Ovary (tissue), 9 donors: Measurements from ENCODE around the gene NELL2. TPM values are rescaled to one million over a fixed set of nuclear protein-coding genes. Genes with fewer than 3 reads are reported as not detected.
"Not testable (repeated sequence)": the region's sequence is repeated elsewhere in the genome, so short reads cannot be mapped to it uniquely, and the experiment has no call there.

ENCODE experiments used
- DNase-seq, 5 donors: peaks; one replicate each; pipeline ENCODE4 v3.0.0-alpha.2; 2019 to 2020
- H3K27ac ChIP-seq, 2 donors: fragments of 200-600 bp; one replicate each; pipeline versions ENCODE4 v1.5.1 to v1.8.0; 2019 to 2022
- H3K27me3 ChIP-seq: fragments of 200-600 bp; one replicate; pipeline ENCODE4 v1.8.0; 2022
- H3K36me3 ChIP-seq: fragments of 200-600 bp; sonication (generic); one replicate; pipeline ENCODE4 v1.5.1; 2019
- H3K4me1 ChIP-seq: one replicate; pipeline ENCODE4 v1.8.1; 2013; ENCODE audit warnings: mild to moderate bottlenecking, moderate library complexity; ENCODE audit not compliant: insufficient read depth
- H3K4me3 ChIP-seq: fragments of 200-600 bp; sonication (generic); one replicate; pipeline ENCODE4 v1.5.1; 2017
- H3K9me3 ChIP-seq, 2 donors: fragments of 200-600 bp in 1 of 2; sonication (generic) in 1 of 2; one replicate each; pipeline versions ENCODE4 v1.5.1 to v1.8.1; 2013 to 2019; ENCODE audit warnings: mild to moderate bottlenecking in 1 of 2, moderate library complexity in 1 of 2
- EP300 ChIP-seq: sonication (generic); formaldehyde crosslinking; IDR thresholded peaks from one replicate; pipeline ENCODE4 v1.6.1; 2017; ENCODE audit warnings: antibody characterized with exemption
- POLR2A ChIP-seq: fragments of 450-650 bp; IDR thresholded peaks from one replicate; pipeline ENCODE4 v1.6.1; 2017; ENCODE audit warnings: antibody characterized with exemption, mild to moderate bottlenecking, moderate library complexity
- WGBS, 3 donors: extraction: QIAGEN DNeasy Blood & Tissue Kit in 1 of 3; methylation state at CpG; one replicate each; pipeline versions ENCODE4 v1.1.5 to v1.1.7; 2013 to 2017; 5-methylcytosine and 5-hydroxymethylcytosine counted together
- intact Hi-C, 4 donors: fragments of 100-400 bp; cut with DNase I; formaldehyde crosslinking; loops; one replicate each; pipeline versions ENCODE4 v1.11.0 to v1.15.1; 2022 to 2023
- polyA plus RNA-seq, 2 donors: library from polyadenylated mRNA; stranded (reverse); fragments of 200-250 nt in 1 of 2; fragments of 350-450 nt in 1 of 2; fragmentation: Illumina TruSeq in 1 of 2; extraction: RNeasy Lipid Tissue Mini Kit (QIAGEN cat#74804) in 1 of 2; gene quantifications; one replicate each; pipeline ENCODE4 v1.2.3, GENCODE V29; 2013 to 2014
- total RNA-seq, 7 donors: library from RNA; depleted of rRNA in 2 of 7; stranded (reverse); fragments of >200 nt in 2 of 7; fragmentation: NEBNext Ultra II Directional in 3 of 7; extraction: Animal tissue kit (Norgen Biotek cat#: 25700) in 3 of 7; gene quantifications; one replicate each; pipeline versions ENCODE4 v1.1.0 to v1.2.4, GENCODE V29; 2016 to 2023
- TF ChIP-seq, protein P1 (sequence below), 3 donors: fragments of 450-650 bp in 2 of 3; fragments of 200-600 bp in 1 of 3; IDR thresholded peaks; one replicate each; pipeline versions ENCODE4 v1.5.1 to v1.8.0; 2016 to 2022; ENCODE audit warnings: antibody characterized with exemption in 3 of 3, mild to moderate bottlenecking in 1 of 3
- donor health status: DM: no; HTN: no; CAD: no; lungs with moderate emphysema.
- donor health status: DM: no; HTN: no; CAD: no.
- donor health status: Bipolar disorder and iron deficiency.
- donor health status: DM: yes; HTN: yes; CAD: no.
- donor health status: DM: no; HTN: no; CAD: no.
- donor health status: DM: yes; HTN: yes; CAD: no.

The NELL2 gene
- total and polyA plus RNA-seq, 9 donors, result 0.15 to 114 (median 1.7) TPM

DNA sequence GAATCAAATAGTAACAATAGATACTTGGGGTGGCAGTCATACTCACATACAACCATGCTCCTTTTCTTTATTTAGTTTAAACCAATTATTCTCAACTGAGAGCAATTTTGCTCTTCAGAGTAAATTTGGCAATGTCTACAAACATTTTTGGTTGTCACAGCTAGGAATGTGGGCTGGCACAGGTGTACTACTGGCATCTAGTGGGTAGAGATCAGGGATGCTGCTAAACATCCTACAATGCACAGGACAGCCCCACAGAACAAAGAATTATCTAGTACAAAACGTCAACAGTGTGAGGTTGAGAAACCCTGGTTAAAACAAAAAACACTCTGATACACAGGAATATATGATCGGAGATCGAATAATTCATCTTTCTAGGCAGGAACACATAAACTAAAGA is 186.5 kb downstream of the NELL2 start:
- no peaks in the 10 kb centered on the region for H3K9me3 ChIP-seq
- H3K36me3 ChIP-seq, result no peaks in the 10 kb centered on the region
- no peaks in the 10 kb centered on the region for H3K27me3 ChIP-seq
- 75 to 82% (median 79%) methylated on average over 3 of the region's 3 CpGs for WGBS, 3 donors
- no peak for DNase-seq
- no peak overlapping the region for H3K27ac ChIP-seq
- intact Hi-C loops, result no loop called here
- no peak overlapping the region for H3K4me3 ChIP-seq
- TF ChIP-seq, protein P1, sequence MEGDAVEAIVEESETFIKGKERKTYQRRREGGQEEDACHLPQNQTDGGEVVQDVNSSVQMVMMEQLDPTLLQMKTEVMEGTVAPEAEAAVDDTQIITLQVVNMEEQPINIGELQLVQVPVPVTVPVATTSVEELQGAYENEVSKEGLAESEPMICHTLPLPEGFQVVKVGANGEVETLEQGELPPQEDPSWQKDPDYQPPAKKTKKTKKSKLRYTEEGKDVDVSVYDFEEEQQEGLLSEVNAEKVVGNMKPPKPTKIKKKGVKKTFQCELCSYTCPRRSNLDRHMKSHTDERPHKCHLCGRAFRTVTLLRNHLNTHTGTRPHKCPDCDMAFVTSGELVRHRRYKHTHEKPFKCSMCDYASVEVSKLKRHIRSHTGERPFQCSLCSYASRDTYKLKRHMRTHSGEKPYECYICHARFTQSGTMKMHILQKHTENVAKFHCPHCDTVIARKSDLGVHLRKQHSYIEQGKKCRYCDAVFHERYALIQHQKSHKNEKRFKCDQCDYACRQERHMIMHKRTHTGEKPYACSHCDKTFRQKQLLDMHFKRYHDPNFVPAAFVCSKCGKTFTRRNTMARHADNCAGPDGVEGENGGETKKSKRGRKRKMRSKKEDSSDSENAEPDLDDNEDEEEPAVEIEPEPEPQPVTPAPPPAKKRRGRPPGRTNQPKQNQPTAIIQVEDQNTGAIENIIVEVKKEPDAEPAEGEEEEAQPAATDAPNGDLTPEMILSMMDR (IDR thresholded peaks at IDR 0.05), result no peak
- no peak for TF ChIP-seq POLR2A
- TF ChIP-seq EP300, result no peak
- no peaks in the 10 kb centered on the region for H3K4me1 ChIP-seq

DNA sequence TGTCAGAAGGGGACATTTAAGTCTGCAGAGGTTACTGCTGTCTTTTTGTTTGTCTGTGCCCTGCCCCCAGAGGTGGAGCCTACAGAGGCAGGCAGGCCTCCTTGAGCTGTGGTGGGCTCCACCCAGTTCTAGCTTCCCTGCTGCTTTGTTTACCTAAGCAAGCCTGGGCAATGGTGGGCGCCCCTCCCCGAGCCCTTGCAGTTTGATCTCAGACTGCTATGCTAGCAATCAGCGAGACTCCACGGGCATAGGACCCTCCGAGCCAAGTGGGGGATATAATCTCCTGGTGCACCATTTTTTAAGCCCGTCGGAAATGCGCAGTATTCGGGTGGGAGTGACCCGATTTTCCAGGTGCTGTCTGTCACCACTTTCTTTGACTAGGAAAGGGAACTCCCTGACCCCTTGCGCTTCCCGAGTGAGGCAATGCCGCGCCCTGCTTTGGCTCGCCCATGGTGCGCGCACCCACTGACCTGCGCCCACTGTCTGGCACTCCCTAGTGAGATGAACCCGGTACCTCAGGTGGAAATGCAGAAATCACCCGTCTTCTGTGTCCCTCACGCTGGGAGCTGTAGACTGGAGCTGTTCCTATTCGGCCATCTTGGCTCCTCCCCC is 189.2 kb downstream of the NELL2 start:
- intact Hi-C loops, H3K4me3 ChIP-seq, H3K36me3 ChIP-seq, H3K27me3 ChIP-seq, H3K27ac ChIP-seq, H3K4me1 ChIP-seq, DNase-seq, H3K9me3 ChIP-seq: not testable (repeated sequence)
- 94 to 95% (median 95%) methylated on average over 22 of the region's 22 CpGs for WGBS, 3 donors

DNA sequence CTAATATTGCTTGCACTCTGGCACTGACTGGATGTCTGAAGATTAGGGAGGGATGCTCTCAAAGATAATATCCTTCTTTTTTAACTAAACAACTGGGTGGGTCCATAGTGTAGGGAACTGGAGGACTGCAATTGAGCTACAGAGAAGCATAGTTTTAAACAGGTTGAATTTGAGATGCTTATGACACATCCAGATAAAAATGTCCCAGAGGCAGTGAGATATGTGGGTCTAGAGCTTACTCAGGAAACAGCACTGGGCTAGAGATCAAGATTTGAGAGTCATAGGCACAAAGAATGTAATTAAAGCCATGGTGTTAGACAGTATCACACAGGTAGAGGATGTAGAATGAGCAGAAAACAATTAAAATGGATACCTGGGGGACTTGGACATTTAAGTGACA is 198.4 kb downstream of the NELL2 start:
- Histone ChIP-seq H3K4me3 (no peak overlapping the region), H3K4me1 (no peaks in the 10 kb centered on the region), H3K27me3 (no peaks in the 10 kb centered on the region), H3K9me3 (no peaks in the 10 kb centered on the region), H3K36me3 (no peaks in the 10 kb centered on the region), H3K27ac (no peak overlapping the region)
- no peak for TF ChIP-seq POLR2A
- TF ChIP-seq EP300, result no peak
- TF ChIP-seq, protein P1 (IDR thresholded peaks at IDR 0.05), result no peak
- intact Hi-C loops, result no loop called here
- no peak for DNase-seq

DNA sequence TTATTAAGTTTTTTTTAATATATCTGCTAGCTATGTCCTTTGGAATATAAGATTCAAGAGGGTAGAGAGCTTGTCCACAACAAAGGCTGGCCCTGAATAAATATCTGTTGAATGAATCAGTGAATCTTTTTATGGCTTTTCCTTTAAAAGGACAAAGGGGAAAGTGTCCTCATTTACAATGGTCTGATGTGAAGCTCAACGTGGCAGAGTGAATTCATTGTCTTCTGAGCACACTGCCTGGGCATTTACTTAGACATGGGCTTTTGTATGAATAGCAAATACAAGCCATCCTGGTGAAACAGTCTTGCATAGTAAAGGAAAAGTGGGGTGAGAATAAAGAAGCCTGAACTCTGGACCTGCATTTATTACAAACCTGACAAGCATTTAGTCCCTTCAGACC is 201.2 kb downstream of the NELL2 start:
- no peak overlapping the region for H3K27ac ChIP-seq
- no peak overlapping the region for H3K4me3 ChIP-seq
- H3K36me3 ChIP-seq, result no peaks in the 10 kb centered on the region
- H3K27me3 ChIP-seq, result no peaks in the 10 kb centered on the region
- intact Hi-C loops, result no loop called here
- 19 to 35% (median 24%) methylated on average over 1 of the region's 1 CpG for WGBS, 3 donors
- no peaks in the 10 kb centered on the region for H3K9me3 ChIP-seq
- H3K4me1 ChIP-seq, result no peaks in the 10 kb centered on the region
- TF ChIP-seq POLR2A (no peak), EP300 (no peak)
- TF ChIP-seq, protein P1 (IDR thresholded peaks at IDR 0.05), result no peak
- DNase-seq, result no peak

DNA sequence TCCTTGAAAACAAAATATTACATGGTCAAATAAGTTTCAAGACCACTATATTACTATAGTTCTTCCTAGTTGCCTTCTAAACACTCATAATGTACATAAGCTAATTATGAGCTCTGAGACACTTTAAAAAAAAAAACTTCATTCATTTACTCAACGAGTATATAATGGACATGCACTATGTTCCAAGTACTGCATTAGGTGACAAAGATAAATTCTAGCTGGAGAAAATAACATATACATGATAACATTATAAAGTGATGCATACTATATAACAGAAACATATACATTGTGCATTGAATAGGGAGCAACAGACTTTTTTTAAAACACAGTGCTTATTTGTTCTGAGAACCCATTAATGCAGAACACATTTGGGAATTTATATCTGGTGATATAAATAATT is 202.3 kb downstream of the NELL2 start:
- Histone ChIP-seq H3K27ac (no peak overlapping the region), H3K4me3 (no peak overlapping the region), H3K36me3 (no peaks in the 10 kb centered on the region), H3K4me1 (no peaks in the 10 kb centered on the region), H3K27me3 (no peaks in the 10 kb centered on the region), H3K9me3 (peaks cover 0 to 2% of the 10 kb centered on the region in 2 donors)
- DNase-seq, result no peak
- intact Hi-C loops, result no loop called here
- WGBS, 3 donors, result 70 to 76% (median 71%) methylated on average over 1 of the region's 1 CpG
- TF ChIP-seq, protein P1 (IDR thresholded peaks at IDR 0.05), result no peak
- TF ChIP-seq EP300, result no peak
- no peak for TF ChIP-seq POLR2A
